SK-N-MC (cell line): ENCODE results near the gene CEACAM20.

Experiments
- DNase-seq: peaks from one replicate; pipeline ENCODE4 v3.0.0-alpha.2; 2011; ENCODE audit warnings: low read depth, low spot score
- H3K27ac ChIP-seq: fragments of 200-600 bp; sonication (generic); 2 replicates; pipeline ENCODE4 v1.5.1; 2016; ENCODE audit warnings: mixed run types
- H3K36me3 ChIP-seq: fragments of 200-600 bp; sonication (generic); 2 replicates; pipeline ENCODE4 v1.6.1; 2017; ENCODE audit warnings: antibody characterized with exemption, low read length, mixed read lengths; ENCODE audit not compliant: insufficient read depth
- H3K4me3 ChIP-seq: fragments of 200-600 bp; sonication (generic); 2 replicates; pipeline ENCODE4 v1.5.1; 2016
- H3K9ac ChIP-seq: fragments of 200-600 bp; sonication (generic); 2 replicates; pipeline ENCODE4 v1.8.0; 2017; ENCODE audit warnings: mixed run types, mixed read lengths; ENCODE audit not compliant: insufficient read length
- H3K9me3 ChIP-seq: fragments of 200-600 bp; sonication (generic); 2 replicates; pipeline ENCODE4 v1.6.1; 2017; ENCODE audit warnings: low read depth, mild to moderate bottlenecking, antibody characterized with exemption, low read length, moderate library complexity, mixed read lengths
- EZH2 ChIP-seq: fragments of 200-600 bp; sonication (generic); IDR thresholded peaks from one replicate; pipeline ENCODE4 v1.6.1; 2017; ENCODE audit warnings: antibody characterized with exemption
- FOXP2 ChIP-seq: optimal IDR thresholded peaks from 2 replicates; pipeline ENCODE3; 2011; ENCODE audit warnings: mild to moderate bottlenecking, moderate library complexity; ENCODE audit not compliant: insufficient read depth; ENCODE audit errors: extremely low read length, control extremely low read depth
- POLR2AphosphoS5 ChIP-seq: IDR thresholded peaks from 2 replicates; pipeline ENCODE4 v1.6.1; 2012; ENCODE audit warnings: mild to moderate bottlenecking, low read depth, low read length, borderline replicate concordance

The CEACAM20 gene

DNA sequence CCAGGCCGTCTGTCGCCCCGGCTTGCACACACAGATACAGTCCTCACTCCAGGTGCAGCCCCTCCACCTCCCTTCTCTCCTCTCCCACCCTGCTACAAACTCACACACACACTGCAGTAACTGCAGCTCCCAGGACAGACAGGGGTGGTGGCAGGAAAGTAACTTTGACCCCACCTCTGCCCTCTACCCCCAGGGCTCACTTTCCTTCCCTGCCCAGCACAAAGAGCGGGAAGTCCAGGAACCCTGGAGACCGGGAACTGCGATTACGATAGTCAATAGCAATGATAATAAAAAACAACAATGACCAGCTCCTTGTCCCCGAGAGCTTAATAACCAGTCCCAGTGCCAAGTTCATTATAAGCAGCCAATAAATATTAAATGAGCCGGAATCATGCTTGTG, at the start of gene CEACAM20:
Gene CEACAM20 (minus strand): TSS at position 140 of the 400 bp plus-strand sequence. CDS start 166 bp downstream, outside the sequence.
- Histone ChIP-seq H3K36me3 (no peaks in the 10 kb centered on the region), H3K27ac (no peak within 1 kb of the TSS), H3K9ac (no peak within 1 kb of the TSS), H3K4me3 (no peak within 1 kb of the TSS), H3K9me3 (no peaks in the 10 kb centered on the region)
- TF ChIP-seq POLR2AphosphoS5 (no peak), FOXP2 (no peak), EZH2 (no peak)
- DNase-seq, result no peak

- DNase-seq, result no peak
- TF ChIP-seq POLR2AphosphoS5 (no peak), EZH2 (no peak), FOXP2 (no peak)
- no peak overlapping the region for H3K4me3 ChIP-seq
These were observed 48.0 kb upstream of the CEACAM20 start for GRCh38 chr19:44577566-44577874.

DNA sequence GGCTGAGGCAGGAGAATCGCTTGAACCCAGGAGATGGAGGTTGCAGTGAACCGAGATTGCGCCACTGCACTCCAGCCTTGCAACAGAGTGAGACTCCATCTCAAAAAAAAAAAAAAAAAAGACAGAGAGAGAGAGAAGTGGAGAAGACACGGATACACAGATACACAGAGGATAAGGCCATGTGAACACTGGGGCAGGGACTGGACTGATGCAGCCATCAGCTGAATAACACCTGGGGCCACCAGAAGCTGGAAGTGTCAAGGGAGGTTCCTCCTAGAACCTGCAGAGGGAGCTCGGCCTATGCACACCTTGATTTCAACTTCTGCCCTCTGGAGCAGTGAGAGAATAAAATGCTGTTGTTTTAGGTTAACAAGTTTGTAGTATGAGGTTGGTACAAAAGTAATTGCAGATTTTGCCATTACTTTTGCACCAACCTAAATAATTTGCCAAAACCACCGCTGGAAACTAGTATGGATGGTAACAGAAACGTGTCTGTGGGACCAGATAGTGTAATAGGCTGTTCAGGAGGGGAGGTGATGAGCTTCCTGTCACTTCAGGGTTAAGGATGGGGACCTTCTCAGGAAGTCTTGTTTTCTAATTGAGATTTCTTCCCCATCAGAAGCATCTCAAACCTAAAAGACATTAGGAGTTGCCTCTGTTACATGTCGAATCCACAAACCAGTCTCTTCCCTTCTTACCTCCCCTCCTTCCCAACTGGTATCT, 47.5 kb upstream of the CEACAM20 start:
- H3K27ac ChIP-seq, result no peak overlapping the region
- H3K36me3 ChIP-seq, result no peaks in the 10 kb centered on the region
- no peak overlapping the region for H3K9ac ChIP-seq
- H3K9me3 ChIP-seq, result no peaks in the 10 kb centered on the region
- TF ChIP-seq FOXP2, result no peak
- no peak for TF ChIP-seq POLR2AphosphoS5
- no peak for TF ChIP-seq EZH2
- no peak for DNase-seq
- H3K4me3 ChIP-seq, result no peak overlapping the region

More at GRCh38 chr19:44577566-44577874, 48.0 kb upstream of the CEACAM20 start:
- Histone ChIP-seq H3K27ac (no peak overlapping the region), H3K9ac (no peak overlapping the region), H3K36me3 (no peaks in the 10 kb centered on the region), H3K9me3 (no peaks in the 10 kb centered on the region)

GRCh38 chr19:44575116-44575700, 45.7 kb upstream of the CEACAM20 start:
- no peak overlapping the region for H3K9ac ChIP-seq
- no peaks in the 10 kb centered on the region for H3K36me3 ChIP-seq
- no peak overlapping the region for H3K27ac ChIP-seq
- DNase-seq, result no peak
- no peak for TF ChIP-seq EZH2
- no peak for TF ChIP-seq FOXP2
- TF ChIP-seq POLR2AphosphoS5, result no peak
- H3K4me3 ChIP-seq, result no peak overlapping the region
- no peaks in the 10 kb centered on the region for H3K9me3 ChIP-seq

DNA sequence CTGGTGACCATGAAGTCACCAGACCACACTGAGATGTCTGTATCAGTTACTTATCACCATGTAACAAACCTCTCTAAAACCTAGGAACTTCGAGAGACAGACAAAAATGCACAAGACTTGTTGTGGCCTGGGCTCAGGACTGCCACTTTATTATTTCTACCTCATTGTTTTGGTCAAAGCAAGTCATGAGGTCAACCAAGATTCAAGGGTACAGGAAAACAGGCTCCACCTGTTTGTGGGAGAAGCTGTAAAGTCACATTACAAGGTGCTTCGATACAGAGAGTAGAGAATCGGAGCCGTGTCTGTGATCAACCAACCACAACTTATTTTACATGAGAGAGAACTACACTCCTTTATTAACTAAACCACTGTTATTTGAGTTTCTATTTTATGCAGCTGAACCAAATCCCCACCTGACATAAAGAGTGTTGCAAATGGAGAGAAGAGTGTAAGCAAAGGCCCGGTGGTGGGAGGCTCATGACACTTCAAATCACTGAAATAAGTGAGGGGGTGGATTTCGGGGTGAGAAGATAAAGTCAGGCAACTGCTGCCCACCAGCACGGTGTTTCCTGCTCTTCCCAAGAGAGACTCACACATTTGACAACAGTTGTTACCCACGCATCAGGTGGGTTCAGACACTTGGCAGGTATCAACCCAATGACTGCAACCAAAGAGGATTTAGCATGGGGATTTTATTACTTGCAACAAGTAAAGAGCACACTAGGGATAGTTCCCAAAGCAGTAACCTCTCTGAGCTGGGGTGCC, 44.9 kb upstream of the CEACAM20 start:
- no peaks in the 10 kb centered on the region for H3K36me3 ChIP-seq
- H3K27ac ChIP-seq, result no peak overlapping the region
- no peak overlapping the region for H3K9ac ChIP-seq
- H3K4me3 ChIP-seq, result peak overlapping the region; percentile 51
- TF ChIP-seq POLR2AphosphoS5 (no peak), EZH2 (no peak), FOXP2 (no peak)
- no peak for DNase-seq
- H3K9me3 ChIP-seq, result no peaks in the 10 kb centered on the region

- TF ChIP-seq FOXP2 (no peak), POLR2AphosphoS5 (no peak), EZH2 (no peak)
- Histone ChIP-seq H3K9me3 (no peaks in the 10 kb centered on the region), H3K36me3 (no peaks in the 10 kb centered on the region), H3K9ac (peak overlapping the region; percentile 29), H3K4me3 (peak overlapping the region; percentile 51), H3K27ac (peak overlapping the region; percentile 76)
- DNase-seq, result peak; percentile 51
These were observed 44.2 kb upstream of the CEACAM20 start for GRCh38 chr19:44573627-44574026.

DNA sequence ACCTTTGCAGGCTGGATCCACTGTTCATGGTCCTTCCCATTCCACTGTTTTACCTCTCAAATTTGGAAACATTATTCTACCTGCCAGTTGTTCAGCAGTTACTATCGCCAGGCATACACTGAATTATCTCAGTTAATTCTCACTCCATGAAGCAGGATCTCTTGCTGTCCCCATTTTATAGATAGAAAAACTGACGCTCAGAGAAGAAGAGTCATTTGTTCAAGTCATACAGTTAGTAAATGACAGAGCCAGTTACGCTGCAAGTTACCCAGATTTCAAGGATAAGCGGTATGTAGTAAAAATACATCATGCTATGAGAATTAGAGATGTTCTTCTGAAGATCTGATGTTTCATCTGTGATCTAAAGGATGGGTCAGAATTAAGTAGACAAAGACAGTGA, 43.7 kb upstream of the CEACAM20 start:
- no peak for DNase-seq
- Histone ChIP-seq H3K9me3 (no peaks in the 10 kb centered on the region), H3K27ac (peak overlapping the region; percentile 76), H3K9ac (peak overlapping the region; percentile 29), H3K36me3 (no peaks in the 10 kb centered on the region), H3K4me3 (peak overlapping the region; percentile 51)
- TF ChIP-seq EZH2, result no peak
- no peak for TF ChIP-seq FOXP2
- TF ChIP-seq POLR2AphosphoS5, result no peak

DNA sequence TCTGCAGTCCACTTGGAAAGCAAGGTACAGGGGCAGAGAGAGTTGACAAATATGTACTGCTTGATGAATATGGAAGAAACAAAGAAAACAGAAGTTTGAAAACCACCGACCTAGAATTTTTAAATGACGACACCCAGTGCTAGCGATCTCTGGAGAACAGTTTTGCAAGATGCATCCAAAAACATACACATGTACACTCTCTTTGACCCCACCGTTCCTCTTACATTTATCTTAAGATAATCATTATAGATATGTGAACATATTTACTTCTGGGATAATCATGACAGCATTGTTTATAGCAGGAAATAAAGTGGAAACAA, 43.1 kb upstream of the CEACAM20 start:
- Histone ChIP-seq H3K4me3 (no peak overlapping the region), H3K9me3 (no peaks in the 10 kb centered on the region), H3K36me3 (no peaks in the 10 kb centered on the region), H3K9ac (no peak overlapping the region), H3K27ac (no peak overlapping the region)
- TF ChIP-seq POLR2AphosphoS5, result no peak
- no peak for TF ChIP-seq EZH2
- no peak for TF ChIP-seq FOXP2
- DNase-seq, result no peak
